Stimulated activated CD8-positive, alpha-beta memory T cell treated with anti-CD3 and anti-CD28 coated beads, Interleukin-4, amount 100 ng/mL, for 4 hours (primary cell): ENCODE data around the gene GNAI1.

Source experiments
- DNase-seq, 2 donors: peaks; one replicate each; pipeline ENCODE4 v3.0.0-alpha.2; 2020; ENCODE audit warnings: low read depth in 2 of 2, low spot score in 1 of 2

The GNAI1 gene

DNA sequence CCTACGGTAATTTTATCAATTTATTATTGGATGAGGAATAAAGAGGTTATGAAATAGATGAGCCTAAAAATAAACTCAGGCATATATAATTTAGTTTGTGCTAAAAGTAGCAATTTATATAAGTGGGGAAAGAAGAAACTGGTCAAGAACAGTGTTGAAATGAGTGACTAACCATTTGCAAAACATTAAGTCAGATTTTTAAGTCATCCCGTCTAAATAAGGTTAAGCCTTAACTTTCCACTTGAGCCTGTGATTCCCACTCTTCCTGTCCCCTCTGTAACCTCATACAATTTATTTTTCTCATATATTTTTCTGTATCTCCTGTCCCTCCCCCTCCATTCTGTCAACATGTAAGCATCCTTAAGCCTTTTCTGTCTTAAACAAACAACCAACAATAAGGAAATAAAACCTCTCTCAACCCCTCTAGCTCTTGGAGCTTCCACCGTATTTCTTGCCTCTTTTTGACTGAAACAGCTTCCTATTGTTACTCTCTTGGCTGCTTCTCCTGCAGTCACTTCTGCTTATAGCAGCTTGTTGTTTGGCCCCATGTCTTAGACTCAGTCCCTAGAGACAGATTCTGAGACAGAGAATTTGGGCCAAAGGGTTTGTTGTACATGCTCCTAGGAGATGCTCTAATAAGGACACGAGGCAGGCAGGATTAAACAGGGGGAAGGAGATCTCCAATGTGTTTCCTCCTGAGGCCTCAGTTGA is 109.7 kb downstream of the GNAI1 start:
- no peak for DNase-seq

DNA sequence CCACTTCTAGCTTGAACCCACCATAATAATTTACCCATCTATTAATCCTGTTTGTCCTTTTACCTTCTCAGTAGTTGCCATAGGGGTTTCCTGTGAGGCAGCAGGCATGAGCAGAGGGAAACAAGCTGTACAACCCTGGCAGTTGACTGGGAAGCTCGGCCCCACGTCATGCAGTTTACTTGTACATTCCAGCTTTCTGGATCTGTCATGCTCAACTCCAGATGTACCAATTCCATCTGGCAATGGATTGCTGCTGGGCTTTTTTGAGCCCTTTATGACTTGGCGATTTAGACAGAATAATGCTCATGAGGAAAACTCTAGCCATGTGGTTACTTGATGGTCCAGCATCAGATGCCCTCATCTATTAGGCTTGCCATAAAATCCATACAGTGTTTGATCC is 112.5 kb downstream of the GNAI1 start:
- no peak for DNase-seq

DNA sequence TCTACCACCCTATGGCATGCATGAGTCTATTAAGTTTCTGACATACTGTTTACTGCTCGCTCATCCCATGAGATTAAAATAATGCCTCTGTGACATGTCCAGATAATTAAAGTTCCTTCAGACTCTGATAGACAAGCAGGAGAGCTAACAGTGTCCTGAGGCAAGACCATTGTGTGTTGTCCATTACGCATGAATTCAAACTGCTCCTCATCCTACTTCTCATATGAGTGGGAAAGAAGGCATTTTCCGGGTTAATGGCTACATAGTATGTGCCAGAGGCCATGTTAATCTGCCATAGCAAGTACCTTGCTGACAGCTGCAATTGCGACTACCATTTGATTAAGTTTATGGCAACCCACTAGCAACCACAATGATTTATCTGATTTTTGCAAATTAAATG is 113.3 kb downstream of the GNAI1 start:
- no peak for DNase-seq

DNA sequence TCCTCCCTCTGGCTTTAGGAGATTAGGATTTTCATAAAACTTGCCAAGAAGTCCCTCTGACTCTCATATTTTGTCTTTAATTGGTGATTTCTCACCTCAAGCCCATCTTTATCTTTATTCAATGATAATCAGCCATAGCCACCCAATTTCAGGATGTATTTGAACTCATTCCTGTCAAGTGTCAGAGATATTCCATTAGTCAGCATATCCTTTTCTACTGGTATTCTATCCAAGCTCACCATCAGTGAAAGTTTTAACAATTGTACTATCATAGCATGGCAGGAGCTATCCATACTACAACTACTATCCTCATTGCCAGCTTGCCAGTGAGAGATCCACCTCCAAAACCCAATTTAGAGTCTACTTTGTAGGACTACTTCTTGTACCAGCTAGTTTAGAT is 114.6 kb downstream of the GNAI1 start:
- DNase-seq, result no peak

GRCh38 chr7:80249619-80250295 is 115.1 kb downstream of the GNAI1 start:
- no peak for DNase-seq

- DNase-seq, result no peak
Observed at GRCh38 chr7:80253237-80253636, 118.6 kb downstream of the GNAI1 start.

DNA sequence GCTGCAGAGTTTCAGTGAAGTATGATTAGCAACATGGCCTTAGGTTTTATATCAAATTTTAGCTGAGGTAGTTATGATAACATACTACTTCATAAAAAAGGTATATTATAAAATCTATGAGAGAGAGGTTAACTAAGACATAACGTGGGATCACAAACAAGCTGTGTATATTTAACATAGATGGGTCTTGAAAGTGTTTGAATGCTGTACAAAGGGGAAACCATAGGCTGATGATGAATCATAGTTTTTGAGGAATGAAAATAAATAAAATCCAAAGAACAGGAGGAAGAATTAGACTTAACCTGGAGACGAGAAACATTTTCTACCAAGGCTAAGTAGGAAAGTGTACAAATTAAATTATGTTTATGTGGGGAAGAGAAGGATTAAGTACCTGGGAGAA is 119.0 kb downstream of the GNAI1 start:
- DNase-seq, result no peak

DNA sequence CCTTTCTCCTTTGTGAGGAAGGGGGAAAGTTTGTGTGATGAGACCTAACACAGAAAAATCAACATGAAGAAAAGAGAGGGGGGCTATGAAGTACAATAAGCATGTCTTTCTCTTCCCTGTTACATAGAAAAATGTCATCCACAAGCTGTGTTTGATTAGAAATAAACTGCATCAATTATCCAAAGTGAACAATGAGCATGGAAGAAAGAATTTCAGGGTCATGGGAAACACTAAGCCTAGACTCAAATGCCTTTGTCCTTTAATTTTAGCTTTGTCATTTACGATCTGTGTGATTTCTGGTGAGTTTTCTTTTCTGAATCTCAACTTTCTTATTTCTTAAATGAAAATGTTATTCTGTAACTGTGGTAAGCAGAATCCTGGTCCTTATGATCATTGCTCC is 121.0 kb downstream of the GNAI1 start:
- DNase-seq, result no peak

- no peak for DNase-seq
Observed at GRCh38 chr7:80257756-80258155, 123.1 kb downstream of the GNAI1 start.

GRCh38 chr7:80260606-80261005 is 126.0 kb downstream of the GNAI1 start:
- DNase-seq, result no peak

DNA sequence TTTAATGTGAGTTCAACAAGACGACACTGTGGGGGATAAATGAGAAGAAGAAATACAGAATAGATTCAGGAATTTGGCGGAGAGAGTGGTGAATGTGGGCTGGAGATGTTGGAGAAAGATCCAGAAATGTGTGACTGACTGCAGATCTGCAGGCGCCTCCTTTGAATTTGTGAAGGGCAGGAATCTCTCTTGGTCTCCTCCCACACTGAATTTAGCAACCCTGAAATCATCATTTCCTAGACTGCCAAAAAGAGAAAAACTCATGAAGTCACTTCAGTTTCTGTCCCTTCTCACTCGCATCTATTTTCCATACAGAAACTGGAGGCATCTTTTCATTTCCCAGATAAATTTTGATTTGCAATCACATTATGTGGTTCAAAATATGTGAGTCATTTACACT is 128.7 kb downstream of the GNAI1 start:
- DNase-seq, result no peak

DNA sequence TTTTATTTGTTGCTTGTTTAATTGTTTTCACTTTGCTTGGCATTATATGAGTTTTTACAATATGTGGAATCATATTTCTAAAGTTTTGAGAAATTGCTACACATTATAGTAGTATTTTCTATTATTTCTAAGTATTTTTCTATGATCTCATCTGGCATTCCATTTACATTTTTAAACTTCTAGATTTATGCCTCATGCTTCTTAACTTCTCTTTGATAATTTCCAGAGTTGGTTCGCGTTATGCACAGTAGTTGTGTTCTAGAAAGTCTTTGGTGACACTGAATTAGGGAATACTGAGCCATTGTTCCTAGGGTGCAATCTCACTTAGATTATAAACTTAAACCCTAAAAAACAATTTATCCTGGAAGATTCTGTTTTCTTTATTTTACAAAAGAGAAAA is 129.2 kb downstream of the GNAI1 start:
- no peak for DNase-seq

DNA sequence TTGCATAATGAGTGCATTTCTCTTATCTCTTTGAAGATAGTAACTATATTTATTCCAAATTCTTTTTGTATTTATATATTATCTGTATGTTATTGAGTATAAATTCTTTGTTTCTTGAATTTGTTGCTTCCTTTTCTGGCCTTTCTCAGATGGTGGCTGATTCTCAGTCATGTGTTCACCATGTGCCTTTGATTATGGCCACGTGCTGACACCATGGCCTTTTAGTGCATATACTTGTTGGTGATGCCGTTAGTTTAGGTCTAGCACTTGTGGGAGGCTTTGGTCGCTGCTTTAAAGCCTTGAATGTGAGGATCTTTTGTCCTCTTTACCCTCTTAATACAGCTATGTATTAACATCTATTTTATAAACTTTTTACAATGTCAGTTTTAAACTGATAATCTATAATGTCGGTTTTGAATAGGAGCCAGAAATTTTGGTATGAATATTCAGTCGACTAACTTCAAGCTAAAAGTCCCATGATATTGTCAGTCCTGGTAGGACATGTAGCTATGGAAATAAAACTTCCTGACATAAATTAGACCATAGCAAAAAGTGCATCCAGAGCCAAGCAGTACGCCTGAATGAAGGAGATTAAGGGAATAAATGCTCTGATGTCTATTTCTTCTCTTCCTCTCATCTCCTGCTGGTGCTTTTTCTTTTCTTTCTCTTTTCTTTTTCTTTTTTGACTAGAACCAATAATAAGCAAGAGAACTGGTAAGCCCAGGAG is 130.3 kb downstream of the GNAI1 start:
- DNase-seq, result no peak

DNA sequence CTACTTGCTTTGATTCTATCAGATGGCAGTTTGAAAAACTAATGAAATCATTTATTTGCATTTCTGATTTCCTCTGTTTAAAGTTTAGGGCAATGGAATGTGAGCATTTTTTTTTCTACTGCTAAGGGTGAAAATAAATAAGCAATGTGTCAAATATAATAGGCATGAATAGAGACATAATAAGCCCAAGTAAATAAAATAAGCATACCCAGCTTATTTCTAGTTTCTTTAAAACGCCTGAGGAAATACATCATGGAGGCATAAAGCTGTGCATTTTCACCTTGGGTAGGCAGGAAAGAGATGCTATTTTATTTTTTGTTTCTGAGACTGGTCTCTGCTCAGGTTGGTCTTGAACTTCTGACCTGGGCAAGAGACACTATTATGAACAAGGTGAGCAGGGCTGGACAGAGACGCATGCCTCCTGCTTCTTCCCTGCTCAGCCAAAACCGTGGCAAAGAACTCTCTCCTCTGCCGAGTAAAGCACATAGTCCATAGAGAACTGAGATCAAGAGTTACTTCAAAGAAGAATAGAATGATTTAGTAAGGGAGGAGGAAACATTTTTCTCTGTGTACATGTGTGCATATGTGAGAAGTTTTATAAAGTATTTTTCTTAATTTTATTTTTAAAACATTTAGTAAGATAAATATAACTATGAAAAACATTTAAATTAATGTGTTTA is 138.1 kb downstream of the GNAI1 start:
- no peak for DNase-seq

DNA sequence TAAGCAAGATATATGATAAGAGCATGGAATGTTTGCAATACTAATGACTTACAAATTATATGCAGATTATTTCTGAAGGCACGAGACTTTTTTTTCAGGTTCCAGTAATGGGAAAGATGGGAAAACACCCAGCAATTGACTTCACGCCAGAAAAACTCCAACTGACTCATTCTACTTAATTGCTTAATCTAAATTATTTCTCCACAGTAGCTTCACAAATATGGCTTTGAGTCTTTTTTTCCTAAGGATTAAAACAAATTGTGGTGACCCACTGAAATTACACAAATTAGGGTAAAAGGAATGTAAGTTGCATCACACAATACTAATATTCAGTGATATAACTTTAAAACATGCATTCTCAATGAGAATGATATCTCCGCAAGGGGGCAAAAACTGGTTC is 138.7 kb downstream of the GNAI1 start:
- DNase-seq, result no peak

GRCh38 chr7:80275192-80275605 is 140.6 kb downstream of the GNAI1 start:
- no peak for DNase-seq
